Sigmoid colon (tissue), 3 donors: ENCODE data around the gene PTPRD.

Experiments used
- CTCF ChIP-seq, 4 experiments: fragments of 450-650 bp in 3 of 4; fragments of 200-600 bp in 1 of 4; IDR thresholded peaks; one replicate each; pipeline ENCODE4 v1.5.1; 2016 to 2019; ENCODE audit warnings: antibody characterized with exemption in 4 of 4, mild to moderate bottlenecking in 3 of 4, moderate library complexity in 2 of 4
- POLR2A ChIP-seq, 2 donors: fragments of 450-650 bp; IDR thresholded peaks; one replicate each; pipeline ENCODE4 v1.6.1; 2016; ENCODE audit warnings: antibody characterized with exemption in 2 of 2, mild to moderate bottlenecking in 2 of 2, moderate library complexity in 2 of 2

GRCh38 chr9:9100070-9100469 lies 1512.7 kb downstream of the PTPRD start:
- TF ChIP-seq POLR2A (IDR thresholded peaks at IDR 0.05) = no peak
- TF ChIP-seq CTCF (IDR thresholded peaks at IDR 0.05) = no peak
